AG04450 (cell line): ENCODE results near the gene NKX1-2. TPM values are rescaled to one million over a fixed set of nuclear protein-coding genes. Genes with fewer than 3 reads are reported as not detected.

Experiments
- CTCF ChIA-PET: fragments of 300-600, 350-600 bp; formaldehyde crosslinking; extraction: SDS; loops from one replicate; lab custom pipeline; 2022; ENCODE audit warnings: antibody characterized with exemption, inconsistent platforms; lab: Charles Lee
- POLR2A ChIA-PET: fragments of 350-600 bp; formaldehyde crosslinking; extraction: SDS; loops from one replicate; lab custom pipeline; 2021; ENCODE audit warnings: antibody characterized with exemption, inconsistent platforms; lab: Yijun Ruan, JAX
- DNase-seq: peaks from one replicate; pipeline ENCODE4 v3.0.0-alpha.2; 2011; ENCODE audit warnings: low read depth, low spot score
- H3K27ac ChIP-seq: one replicate; pipeline ENCODE4 v1.5.1; 2012; ENCODE audit warnings: low read depth, low read length, control low read depth
- H3K27me3 ChIP-seq: one replicate; pipeline ENCODE4 v1.6.0; 2012; ENCODE audit warnings: low read length; ENCODE audit not compliant: control insufficient read depth, insufficient read depth
- H3K4me3 ChIP-seq: 2 replicates; pipeline ENCODE4 v1.5.1; 2011; ENCODE audit warnings: mild to moderate bottlenecking, low read depth, low read length, control low read depth
- H3K9me3 ChIP-seq: 2 replicates; pipeline ENCODE4 v1.5.1; 2012; ENCODE audit warnings: low read length; ENCODE audit not compliant: control insufficient read depth, insufficient read depth
- polyA plus RNA-seq: library from polyadenylated mRNA; depleted of rRNA; stranded (reverse); fragments of >200 nt; gene quantifications from 2 replicates; pipeline ENCODE4 v1.2.3, GENCODE V29; 2011
- TF ChIP-seq, protein P1 (sequence below): IDR thresholded peaks from 2 replicates; pipeline ENCODE4 v1.5.1; 2011; ENCODE audit warnings: low read depth, low read length, control low read depth, inconsistent platforms

NKX1-2 gene
- polyA plus RNA-seq, 1 experiment, result not detected

DNA sequence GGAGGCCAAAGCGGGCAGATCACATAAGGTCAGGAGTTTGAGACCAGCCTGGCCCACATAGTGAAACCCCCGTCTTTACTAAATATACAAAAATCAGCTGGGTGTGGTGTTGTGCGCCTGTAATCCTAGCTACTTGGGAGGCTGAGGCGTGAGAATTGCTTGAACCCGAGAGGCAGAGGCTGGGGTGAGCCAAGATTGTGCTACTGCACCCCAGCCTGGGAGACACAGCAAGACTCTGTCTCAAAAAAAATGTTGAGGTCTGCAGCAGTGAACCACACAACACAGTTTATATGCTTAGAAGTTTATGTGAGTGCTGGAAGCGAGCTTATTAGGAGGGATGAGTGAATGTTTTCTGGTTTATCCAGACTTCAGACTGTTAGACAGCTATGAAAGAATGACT, 22.2 kb upstream of the NKX1-2 start:
- no peak for DNase-seq
- Histone ChIP-seq H3K9me3 (no peaks in the 10 kb centered on the region), H3K27ac (no peak overlapping the region), H3K27me3 (no peaks in the 10 kb centered on the region), H3K4me3 (no peak overlapping the region)
- TF ChIP-seq, protein P1, sequence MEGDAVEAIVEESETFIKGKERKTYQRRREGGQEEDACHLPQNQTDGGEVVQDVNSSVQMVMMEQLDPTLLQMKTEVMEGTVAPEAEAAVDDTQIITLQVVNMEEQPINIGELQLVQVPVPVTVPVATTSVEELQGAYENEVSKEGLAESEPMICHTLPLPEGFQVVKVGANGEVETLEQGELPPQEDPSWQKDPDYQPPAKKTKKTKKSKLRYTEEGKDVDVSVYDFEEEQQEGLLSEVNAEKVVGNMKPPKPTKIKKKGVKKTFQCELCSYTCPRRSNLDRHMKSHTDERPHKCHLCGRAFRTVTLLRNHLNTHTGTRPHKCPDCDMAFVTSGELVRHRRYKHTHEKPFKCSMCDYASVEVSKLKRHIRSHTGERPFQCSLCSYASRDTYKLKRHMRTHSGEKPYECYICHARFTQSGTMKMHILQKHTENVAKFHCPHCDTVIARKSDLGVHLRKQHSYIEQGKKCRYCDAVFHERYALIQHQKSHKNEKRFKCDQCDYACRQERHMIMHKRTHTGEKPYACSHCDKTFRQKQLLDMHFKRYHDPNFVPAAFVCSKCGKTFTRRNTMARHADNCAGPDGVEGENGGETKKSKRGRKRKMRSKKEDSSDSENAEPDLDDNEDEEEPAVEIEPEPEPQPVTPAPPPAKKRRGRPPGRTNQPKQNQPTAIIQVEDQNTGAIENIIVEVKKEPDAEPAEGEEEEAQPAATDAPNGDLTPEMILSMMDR, result no peak
- ChIA-PET POLR2A (interaction anchor here (0.8 kb wide), 1 partner anchor 10 kb away, joined by 4 read pairs; the partner anchor contains the start of gene LHPP), CTCF (interaction anchor here (0.8 kb wide), 1 partner anchor 11 kb away, joined by 3 read pairs; the partner anchor contains the start of gene LHPP)

DNA sequence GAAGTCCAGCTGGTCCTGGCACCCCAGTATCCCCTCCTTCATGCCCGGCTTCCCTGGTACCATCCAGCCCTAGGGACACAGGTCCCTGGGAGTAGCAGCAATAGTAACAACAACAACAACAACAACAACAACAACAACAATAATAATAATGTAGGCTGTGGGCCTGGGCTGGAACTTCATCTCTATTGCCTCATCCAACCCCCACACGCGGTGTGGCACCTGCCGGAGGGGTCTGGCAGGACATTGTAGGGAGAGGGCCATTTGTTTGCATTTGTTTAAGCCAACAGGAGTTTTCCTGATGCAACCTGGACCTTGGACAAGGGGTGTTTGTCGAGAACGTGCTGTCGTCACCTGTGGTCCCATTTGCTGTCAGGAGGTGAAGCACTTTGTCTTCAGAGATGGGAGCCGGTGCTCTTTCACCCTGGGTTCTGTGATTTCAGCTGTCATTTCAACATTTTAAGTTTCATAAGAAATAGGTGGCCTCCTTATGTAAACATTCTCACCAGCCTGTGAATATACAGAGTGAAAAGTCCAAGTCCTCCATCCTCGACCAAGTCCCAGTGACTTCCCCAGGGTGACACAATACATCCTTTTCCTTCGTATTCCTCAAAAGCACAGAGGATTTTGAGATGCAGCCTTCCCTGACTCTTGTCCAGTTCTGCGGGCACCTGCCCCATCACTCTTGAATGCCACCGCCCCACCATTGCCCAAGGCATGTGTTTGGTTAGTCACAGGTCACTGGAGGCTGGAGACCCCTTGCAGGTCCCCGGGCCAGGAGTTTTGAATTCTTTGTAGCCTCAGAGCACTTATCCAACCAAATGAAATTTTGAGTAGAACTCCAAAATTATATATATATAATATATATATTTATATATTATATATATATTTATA, 21.0 kb upstream of the NKX1-2 start:
- ChIA-PET CTCF (interaction anchor here (0.8 kb wide), 1 partner anchor 9 kb away, joined by 3 read pairs; the partner anchor contains the start of gene LHPP), POLR2A (no interaction called here)
- no peak overlapping the region for H3K4me3 ChIP-seq
- H3K9me3 ChIP-seq, result no peaks in the 10 kb centered on the region
- H3K27ac ChIP-seq, result no peak overlapping the region
- no peaks in the 10 kb centered on the region for H3K27me3 ChIP-seq
- DNase-seq, result no peak
- TF ChIP-seq, protein P1, result no peak

DNA sequence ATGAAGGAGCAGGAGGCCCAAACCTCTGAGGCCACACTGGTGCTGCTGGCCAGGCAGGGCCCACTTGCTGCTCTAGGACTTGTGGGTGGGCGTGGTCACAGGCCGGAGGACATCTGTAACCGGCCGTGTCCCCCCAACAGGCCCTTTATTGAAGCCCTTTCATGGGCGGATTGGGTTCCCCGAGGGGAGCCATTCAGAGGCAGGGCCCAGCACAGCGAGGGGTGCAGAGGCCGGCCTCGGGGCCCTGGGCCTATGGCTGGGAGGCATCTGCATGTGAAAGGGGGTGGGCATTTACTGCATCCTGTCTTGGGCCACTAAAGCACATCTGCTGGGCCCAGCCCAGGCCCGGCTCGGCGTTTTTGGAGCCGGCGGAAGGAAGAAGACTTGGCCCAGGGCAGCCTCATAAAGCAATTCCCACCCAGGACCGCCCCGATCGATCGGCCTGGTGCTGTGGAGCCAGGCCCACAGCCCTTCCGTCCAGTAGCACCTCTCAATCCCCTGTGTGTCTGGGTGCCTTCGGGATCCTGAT, 20.2 kb upstream of the NKX1-2 start:
- ChIA-PET CTCF (no interaction called here), POLR2A (no interaction called here)
- no peak overlapping the region for H3K27ac ChIP-seq
- TF ChIP-seq, protein P1, result no peak
- DNase-seq, result no peak
- no peaks in the 10 kb centered on the region for H3K9me3 ChIP-seq
- H3K4me3 ChIP-seq, result no peak overlapping the region
- H3K27me3 ChIP-seq, result no peaks in the 10 kb centered on the region

DNA sequence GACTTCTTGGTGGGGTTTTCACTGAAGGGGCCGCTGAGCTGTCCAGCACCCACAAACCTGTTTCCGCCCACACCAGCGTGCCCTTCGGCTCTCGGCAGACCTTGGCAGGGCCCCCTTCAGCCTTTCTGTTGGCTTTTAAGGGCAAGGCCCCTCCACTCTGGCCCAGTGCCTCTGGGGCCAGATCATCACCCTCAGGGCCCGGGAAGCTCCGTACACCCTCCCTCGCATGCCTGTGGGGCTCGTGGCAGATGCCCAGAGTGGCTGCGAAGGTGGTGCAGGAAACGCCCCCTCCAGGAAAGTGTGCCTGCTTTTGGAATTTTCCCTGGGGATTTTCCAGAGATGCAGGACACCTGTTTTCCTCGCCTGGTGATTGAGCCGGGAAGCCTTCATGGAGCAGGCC, 18.8 kb upstream of the NKX1-2 start:
- no peaks in the 10 kb centered on the region for H3K9me3 ChIP-seq
- CTCF ChIA-PET, result no interaction called here
- DNase-seq, result no peak
- no peaks in the 10 kb centered on the region for H3K27me3 ChIP-seq
- H3K4me3 ChIP-seq, result no peak overlapping the region
- POLR2A ChIA-PET, result no interaction called here
- H3K27ac ChIP-seq, result no peak overlapping the region
- TF ChIP-seq, protein P1, result no peak

DNA sequence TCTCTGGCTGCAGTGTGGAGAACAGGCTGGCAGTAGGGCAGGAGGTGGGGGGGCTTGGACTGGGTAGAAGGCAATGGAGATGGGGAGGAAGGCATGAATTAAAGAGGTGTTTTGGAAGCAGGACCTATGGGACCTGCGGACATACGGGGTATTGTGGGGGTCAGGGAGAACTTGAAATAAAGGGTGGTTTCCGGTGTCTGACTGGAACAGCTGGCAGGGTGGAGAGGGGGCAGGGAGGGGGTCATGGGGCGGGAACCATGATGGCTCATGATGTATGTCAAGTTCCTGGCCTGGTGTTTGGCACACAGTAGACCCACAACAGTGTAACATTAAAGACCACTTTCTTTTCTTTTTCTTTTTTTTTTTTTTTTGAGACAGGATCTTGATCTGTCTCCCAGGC, 17.3 kb upstream of the NKX1-2 start:
- DNase-seq, result no peak
- TF ChIP-seq, protein P1, result no peak
- ChIA-PET CTCF (no interaction called here), POLR2A (interaction anchor here (0.7 kb wide), 1 partner anchor 53 kb away, joined by 4 read pairs; no protein-coding TSS in a partner anchor)
- H3K4me3 ChIP-seq, result no peak overlapping the region
- no peaks in the 10 kb centered on the region for H3K9me3 ChIP-seq
- no peak overlapping the region for H3K27ac ChIP-seq
- H3K27me3 ChIP-seq, result no peaks in the 10 kb centered on the region
